Adipose tissue (tissue), 3 donors: Measurements from ENCODE around the gene CNOT6. TPM values are rescaled to one million over a fixed set of nuclear protein-coding genes. Genes with fewer than 3 reads are reported as not detected.

ENCODE experiments used
- H3K27ac ChIP-seq: one replicate; pipeline ENCODE4 v1.5.1; 2013; ENCODE audit warnings: low read depth, low read length
- WGBS, 3 donors: extraction: QIAGEN DNeasy Blood & Tissue Kit; methylation state at CpG; one replicate each; pipeline ENCODE4 v1.1.7; 2013; 5-methylcytosine and 5-hydroxymethylcytosine counted together
- polyA plus RNA-seq, 3 donors: library from polyadenylated mRNA; stranded (reverse); fragments of 200-250 nt; gene quantifications; one replicate each; pipeline ENCODE4 v1.2.3, GENCODE V29; 2013
- donor health status: healthy with polysubstance abuse.
- donor health status: Bipolar disorder and iron deficiency.
- donor health status: healthy.

Gene CNOT6
- polyA plus RNA-seq, 3 donors, result 3.2 to 9.0 (median 4.9) TPM

- WGBS, 3 donors, result 74 to 89% (median 83%) methylated on average over 15 of the region's 15 CpGs
- no peak overlapping the region for H3K27ac ChIP-seq
Measured at GRCh38 chr5:180623844-180624243, 129.7 kb downstream of the CNOT6 start.

- no peak overlapping the region for H3K27ac ChIP-seq
- WGBS, 3 donors, result 56 to 64% (median 62%) methylated on average over 5 of the region's 5 CpGs
Measured at GRCh38 chr5:180624587-180624986, 130.4 kb downstream of the CNOT6 start.

- 68 to 86% (median 80%) methylated on average over 10 of the region's 10 CpGs for WGBS, 3 donors
- no peak overlapping the region for H3K27ac ChIP-seq
Measured at GRCh38 chr5:180625125-180625790, 131.1 kb downstream of the CNOT6 start.

GRCh38 chr5:180625791-180626660 lies 131.8 kb downstream of the CNOT6 start:
- 79 to 89% (median 88%) methylated on average over 21 to 25 of the region's 25 CpGs for WGBS, 3 donors
- no peak overlapping the region for H3K27ac ChIP-seq

GRCh38 chr5:180626661-180627385 lies 132.6 kb downstream of the CNOT6 start:
- 69 to 77% (median 77%) methylated on average over 15 of the region's 15 CpGs for WGBS, 3 donors

GRCh38 chr5:180627386-180628120 lies 133.4 kb downstream of the CNOT6 start:
- 79 to 82% (median 81%) methylated on average over 11 to 12 of the region's 12 CpGs for WGBS, 3 donors
- H3K27ac ChIP-seq, result no peak overlapping the region

More at GRCh38 chr5:180626661-180627385, 132.6 kb downstream of the CNOT6 start:
- H3K27ac ChIP-seq, result no peak overlapping the region

Other genes starting within 250 kb of the CNOT6 start
- gene MAPK9, start 202.3 kb upstream of the CNOT6 start, polyA plus RNA-seq, result 10 to 100 TPM; 12.8 to 15.5 (median 15.3) TPM
- 100 to 1,000 TPM in 1 of 3 donors, 10 to 100 TPM in 1, 1 to 10 TPM in 1; 3.4 to 149 (median 83.0) TPM for gene GFPT2, start 141.0 kb upstream of the CNOT6 start, polyA plus RNA-seq
- gene SCGB3A1, start 97.1 kb downstream of the CNOT6 start, polyA plus RNA-seq, result 1 to 10 TPM in 2 of 3 donors, not detected in 1; 1.1 to 1.2 TPM
- 10 to 100 TPM in 2 of 3 donors, 1 to 10 TPM in 1; 2.9 to 24.7 (median 13.1) TPM for gene FLT4, start 155.2 kb downstream of the CNOT6 start, polyA plus RNA-seq
- not detected for gene OR2Y1, start 245.7 kb downstream of the CNOT6 start, polyA plus RNA-seq